NB4 (cell line): ENCODE results near the gene NDP.

Experiments used
- CTCF ChIP-seq: IDR thresholded peaks from one replicate; pipeline ENCODE4 v1.5.1; 2012; ENCODE audit warnings: low read depth, low read length
- MAX ChIP-seq: IDR thresholded peaks from 2 replicates; pipeline ENCODE4 v1.6.1; 2011; ENCODE audit warnings: low read depth, low read length
- POLR2A ChIP-seq: IDR thresholded peaks from 2 replicates; pipeline ENCODE4 v1.6.1; 2011; ENCODE audit warnings: mild to moderate bottlenecking; ENCODE audit not compliant: insufficient read length; ENCODE audit errors: extremely low read depth

GRCh38 chrX:43968359-43968781, 4.8 kb downstream of the NDP start:
- no peak for TF ChIP-seq CTCF
- TF ChIP-seq MAX, result no peak
- no peak for TF ChIP-seq POLR2A
